Measurements from ENCODE around the gene TOP2A. TPM values are rescaled to one million over a fixed set of nuclear protein-coding genes. Genes with fewer than 3 reads are reported as not detected.

TOP2A gene
- total RNA-seq, 1 donor, result 14.5 TPM

DNA sequence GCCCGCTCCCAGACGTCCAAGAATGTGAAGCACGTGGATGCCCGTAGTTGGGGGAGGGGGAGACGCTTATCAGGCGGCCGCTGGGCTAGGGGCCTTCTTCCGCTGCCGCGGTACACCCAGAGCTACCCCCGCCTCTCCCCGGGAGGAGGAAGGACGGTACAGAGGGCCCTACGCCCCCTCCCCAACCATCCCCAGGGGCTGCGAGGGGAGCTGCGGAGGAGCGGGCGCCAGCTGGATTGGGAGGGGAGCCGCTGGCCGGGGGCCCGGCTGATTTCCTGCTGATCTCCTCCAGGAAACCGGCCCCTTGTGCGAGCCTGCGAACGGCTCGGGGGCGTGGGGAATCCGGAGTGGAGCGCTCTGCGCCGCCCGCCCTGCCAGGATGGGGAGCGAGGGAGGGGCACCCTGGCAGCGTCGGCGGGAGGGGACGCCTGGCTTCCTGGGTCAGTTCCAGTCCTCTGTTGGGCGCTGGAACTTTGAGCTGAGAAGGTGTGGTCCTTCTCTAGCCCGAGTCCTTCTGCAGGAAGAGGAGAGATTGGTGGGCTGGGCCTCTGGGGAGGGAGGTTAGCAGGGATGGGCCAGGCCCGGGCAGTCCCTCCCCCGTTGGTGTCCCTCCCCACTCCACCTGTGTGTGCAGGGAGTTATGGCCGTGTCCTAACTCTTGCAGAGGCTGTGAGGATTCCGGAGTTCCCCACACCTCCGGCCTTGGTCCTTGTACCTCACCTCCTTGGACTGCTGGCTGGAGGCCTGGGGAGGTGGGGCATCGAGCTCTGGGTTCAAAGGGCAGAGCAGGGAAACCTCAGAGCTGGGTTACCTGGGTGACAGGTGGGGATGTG lies 72.3 kb downstream of the TOP2A start:
- H3K9me3 ChIP-seq (ENCODE audit: low read depth, low read length), result no peaks in the 10 kb centered on the region
- TF ChIP-seq, protein P1, sequence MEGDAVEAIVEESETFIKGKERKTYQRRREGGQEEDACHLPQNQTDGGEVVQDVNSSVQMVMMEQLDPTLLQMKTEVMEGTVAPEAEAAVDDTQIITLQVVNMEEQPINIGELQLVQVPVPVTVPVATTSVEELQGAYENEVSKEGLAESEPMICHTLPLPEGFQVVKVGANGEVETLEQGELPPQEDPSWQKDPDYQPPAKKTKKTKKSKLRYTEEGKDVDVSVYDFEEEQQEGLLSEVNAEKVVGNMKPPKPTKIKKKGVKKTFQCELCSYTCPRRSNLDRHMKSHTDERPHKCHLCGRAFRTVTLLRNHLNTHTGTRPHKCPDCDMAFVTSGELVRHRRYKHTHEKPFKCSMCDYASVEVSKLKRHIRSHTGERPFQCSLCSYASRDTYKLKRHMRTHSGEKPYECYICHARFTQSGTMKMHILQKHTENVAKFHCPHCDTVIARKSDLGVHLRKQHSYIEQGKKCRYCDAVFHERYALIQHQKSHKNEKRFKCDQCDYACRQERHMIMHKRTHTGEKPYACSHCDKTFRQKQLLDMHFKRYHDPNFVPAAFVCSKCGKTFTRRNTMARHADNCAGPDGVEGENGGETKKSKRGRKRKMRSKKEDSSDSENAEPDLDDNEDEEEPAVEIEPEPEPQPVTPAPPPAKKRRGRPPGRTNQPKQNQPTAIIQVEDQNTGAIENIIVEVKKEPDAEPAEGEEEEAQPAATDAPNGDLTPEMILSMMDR (IDR thresholded peaks at IDR 0.05; ENCODE audit: extremely low read depth, low read depth, low read length), result no peak
- peak; percentile 98 for DNase-seq (ENCODE audit: insufficient read length, low spot score, missing footprints)
- peaks cover 15% of the 10 kb centered on the region for H3K36me3 ChIP-seq (ENCODE audit: insufficient read depth, low read length)
- H3K4me2 ChIP-seq (ENCODE audit: insufficient read depth, low read length), result peak overlapping the region; percentile 92
- peak overlapping the region; percentile 58 for H3K27ac ChIP-seq (ENCODE audit: low read depth, low read length)
- peaks cover 69% of the 10 kb centered on the region for H4K20me1 ChIP-seq (ENCODE audit: insufficient read depth, low read length)
- H3K4me1 ChIP-seq (ENCODE audit: insufficient read depth, low read length), result peaks cover 72% of the 10 kb centered on the region
- no peak overlapping the region for H2AFZ ChIP-seq (ENCODE audit: low read length)
- no peaks in the 10 kb centered on the region for H3K27me3 ChIP-seq (ENCODE audit: insufficient read depth, low read length)
- H3K79me2 ChIP-seq (ENCODE audit: insufficient read depth, low read length), result peaks cover 89% of the 10 kb centered on the region
- peak overlapping the region; percentile 81 for H3K4me3 ChIP-seq (ENCODE audit: insufficient read depth, low read length)

DNA sequence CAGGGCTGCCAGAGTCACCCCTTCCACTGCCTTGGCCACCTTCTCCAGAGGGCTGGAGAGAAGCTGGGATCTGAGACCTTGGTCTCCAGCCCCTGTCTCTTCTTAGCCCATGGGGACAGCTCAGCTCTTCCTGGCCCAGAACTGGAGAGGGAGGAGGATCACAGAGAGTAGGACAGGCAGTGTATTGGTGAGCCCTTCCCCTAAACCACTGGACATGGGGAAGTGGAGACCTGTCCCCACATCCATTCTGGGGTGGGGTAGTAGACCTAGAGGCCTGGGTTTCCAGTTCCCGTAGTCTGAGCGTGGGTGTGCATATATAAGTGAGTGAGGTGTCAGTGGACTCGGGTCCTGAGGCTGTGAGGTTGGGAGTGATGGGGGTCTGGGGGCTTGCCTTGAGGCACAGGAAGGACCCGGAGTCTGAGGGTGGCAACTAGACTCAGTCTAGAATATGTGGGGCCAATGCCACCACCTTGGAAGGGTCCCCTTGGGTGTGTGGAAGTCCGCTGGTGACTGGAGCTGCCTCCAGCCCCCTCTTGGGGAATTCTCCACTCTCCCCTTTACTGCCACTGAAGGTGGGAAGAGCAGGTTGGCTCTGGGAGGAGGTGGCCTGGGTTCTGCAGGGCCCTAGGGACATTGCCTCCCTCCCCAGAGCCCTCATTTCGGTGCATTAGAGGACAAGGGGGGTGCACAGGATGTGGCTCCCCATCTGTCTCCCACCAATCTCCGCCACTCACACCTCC lies 73.1 kb downstream of the TOP2A start:
- Histone ChIP-seq H2AFZ (ENCODE audit: low read length) (no peak overlapping the region), H3K4me1 (ENCODE audit: insufficient read depth, low read length) (peaks cover 66% of the 10 kb centered on the region), H3K4me3 (ENCODE audit: insufficient read depth, low read length) (peak overlapping the region; percentile 81), H3K9me3 (ENCODE audit: low read depth, low read length) (no peaks in the 10 kb centered on the region), H3K27me3 (ENCODE audit: insufficient read depth, low read length) (no peaks in the 10 kb centered on the region), H3K27ac (ENCODE audit: low read depth, low read length) (peak overlapping the region; percentile 58), H3K4me2 (ENCODE audit: insufficient read depth, low read length) (peak overlapping the region; percentile 92), H4K20me1 (ENCODE audit: insufficient read depth, low read length) (peaks cover 64% of the 10 kb centered on the region), H3K79me2 (ENCODE audit: insufficient read depth, low read length) (peaks cover 89% of the 10 kb centered on the region), H3K36me3 (ENCODE audit: insufficient read depth, low read length) (peaks cover 11% of the 10 kb centered on the region)
- TF ChIP-seq, protein P1 (IDR thresholded peaks at IDR 0.05; ENCODE audit: extremely low read depth, low read depth, low read length), result no peak
- peak; percentile 87 for DNase-seq (ENCODE audit: insufficient read length, low spot score, missing footprints)

DNA sequence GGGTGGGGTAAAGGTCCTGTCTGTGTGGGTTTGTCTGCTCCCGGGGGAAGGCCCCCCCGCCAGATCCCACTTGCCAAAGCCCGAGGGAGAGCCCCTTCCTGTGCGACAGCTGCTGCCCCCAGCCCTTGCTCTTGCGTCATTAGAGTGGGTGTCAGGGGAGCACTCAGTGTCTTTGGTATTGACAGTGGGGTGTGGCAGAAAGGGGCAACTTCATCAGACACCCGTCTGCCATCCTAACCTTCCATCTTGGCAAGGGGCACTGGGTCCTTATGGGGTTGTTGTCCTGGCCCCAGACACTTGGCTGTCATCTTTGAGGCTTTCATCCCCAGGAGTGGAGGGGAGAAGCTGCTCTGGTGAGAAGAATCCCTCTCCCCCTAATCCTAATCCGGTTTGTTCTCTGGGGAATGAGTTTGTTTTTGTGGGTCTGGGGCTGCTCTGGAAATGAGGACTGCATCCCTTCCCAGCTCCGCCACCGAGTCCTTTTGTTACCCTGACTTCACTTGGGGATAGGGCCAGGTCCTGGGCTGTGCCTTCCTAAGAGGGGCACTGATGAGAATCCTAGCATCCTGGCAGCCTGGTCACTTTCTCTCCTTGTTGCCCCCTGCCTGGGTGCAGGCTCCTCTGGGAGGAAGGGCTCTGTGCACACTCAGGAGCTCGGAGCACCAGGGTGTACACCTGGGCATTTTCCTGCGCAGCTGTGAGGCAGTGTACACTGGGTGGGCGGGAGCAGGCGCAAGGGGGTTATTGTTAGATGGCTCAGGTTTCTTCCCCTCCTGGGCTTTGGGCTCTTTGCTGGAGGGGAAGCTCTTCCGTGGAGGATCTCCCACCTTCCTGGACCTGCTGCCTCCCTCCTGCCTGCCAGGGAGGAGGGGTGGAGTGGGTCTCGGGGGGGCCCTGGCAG lies 74.2 kb downstream of the TOP2A start:
- no peaks in the 10 kb centered on the region for H3K27me3 ChIP-seq (ENCODE audit: insufficient read depth, low read length)
- peaks cover 61% of the 10 kb centered on the region for H3K4me1 ChIP-seq (ENCODE audit: insufficient read depth, low read length)
- peaks cover 3% of the 10 kb centered on the region for H3K36me3 ChIP-seq (ENCODE audit: insufficient read depth, low read length)
- DNase-seq (ENCODE audit: insufficient read length, low spot score, missing footprints), result peak; percentile 75
- H3K79me2 ChIP-seq (ENCODE audit: insufficient read depth, low read length), result peaks cover 85% of the 10 kb centered on the region
- no peaks in the 10 kb centered on the region for H3K9me3 ChIP-seq (ENCODE audit: low read depth, low read length)
- no peak overlapping the region for H2AFZ ChIP-seq (ENCODE audit: low read length)
- TF ChIP-seq, protein P1 (IDR thresholded peaks at IDR 0.05; ENCODE audit: extremely low read depth, low read depth, low read length), result no peak
- H3K4me2 ChIP-seq (ENCODE audit: insufficient read depth, low read length), result peak overlapping the region; percentile 92
- H3K4me3 ChIP-seq (ENCODE audit: insufficient read depth, low read length), result peak overlapping the region; percentile 81
- peaks cover 58% of the 10 kb centered on the region for H4K20me1 ChIP-seq (ENCODE audit: insufficient read depth, low read length)
- peak overlapping the region; percentile 72 for H3K27ac ChIP-seq (ENCODE audit: low read depth, low read length)

All from osteoblast (primary cell).